HL-60/S4 (cell line): Measurements from ENCODE around the gene SWSAP1.
"Not testable (repeated sequence)": the region's sequence is repeated elsewhere in the genome, so short reads cannot be mapped to it uniquely, and the experiment has no call there.

ENCODE experiments used
- in situ Hi-C: fragments of 300-500 bp; cut with MboI; formaldehyde crosslinking; loops from 2 replicates; pipeline ENCODE4 v1.14.3; 2022; ENCODE audit warnings: low sequenced_read_pairs

The SWSAP1 gene

GRCh38 chr19:11406703-11407236, 32.3 kb downstream of the SWSAP1 start:
- in situ Hi-C loops = not testable (repeated sequence)

GRCh38 chr19:11408591-11408990, 34.1 kb downstream of the SWSAP1 start:
- in situ Hi-C loops = no loop called here

- in situ Hi-C loops = no loop called here
These were observed 36.2 kb downstream of the SWSAP1 start for GRCh38 chr19:11410682-11411081.

- in situ Hi-C loops = no loop called here
These were observed 40.1 kb downstream of the SWSAP1 start for GRCh38 chr19:11414544-11414943.

- in situ Hi-C loops = no loop called here
These were observed 42.0 kb downstream of the SWSAP1 start for GRCh38 chr19:11416346-11417052.

GRCh38 chr19:11418094-11418548, 43.7 kb downstream of the SWSAP1 start:
- in situ Hi-C loops = no loop called here

- in situ Hi-C loops = no loop called here
These were observed 44.4 kb downstream of the SWSAP1 start, which contains the start of gene RGL3 for GRCh38 chr19:11418549-11419506. RGL3 (minus strand) TSS chr19:11419314; CDS start chr19:11419278, 36 bp downstream.

- in situ Hi-C loops = no loop called here
These were observed 46.2 kb downstream of the SWSAP1 start for GRCh38 chr19:11420429-11421370.

- in situ Hi-C loops = no loop called here
These were observed 47.1 kb downstream of the SWSAP1 start for GRCh38 chr19:11421371-11422098.

GRCh38 chr19:11422163-11423065, 47.9 kb downstream of the SWSAP1 start:
- in situ Hi-C loops = no loop called here

GRCh38 chr19:11423164-11423790, 48.8 kb downstream of the SWSAP1 start:
- in situ Hi-C loops = no loop called here

GRCh38 chr19:11423791-11424181, 49.3 kb downstream of the SWSAP1 start:
- in situ Hi-C loops = no loop called here
